Sigmoid colon (tissue), 4 donors: ENCODE measurements around the gene NUCB2.

Experiments
- EP300 ChIP-seq, 4 donors: sonication (generic); formaldehyde crosslinking; IDR thresholded peaks; one replicate each; pipeline ENCODE4 v1.6.1; 2017; ENCODE audit warnings: antibody characterized with exemption in 4 of 4
- POLR2A ChIP-seq, 2 donors: fragments of 450-650 bp; IDR thresholded peaks; one replicate each; pipeline ENCODE4 v1.6.1; 2016; ENCODE audit warnings: antibody characterized with exemption in 2 of 2, mild to moderate bottlenecking in 2 of 2, moderate library complexity in 2 of 2
- TF ChIP-seq, protein P1 (sequence below), 4 experiments: fragments of 450-650 bp in 3 of 4; fragments of 200-600 bp in 1 of 4; IDR thresholded peaks; one replicate each; pipeline ENCODE4 v1.5.1; 2016 to 2019; ENCODE audit warnings: antibody characterized with exemption in 4 of 4, mild to moderate bottlenecking in 3 of 4, moderate library complexity in 2 of 4

DNA sequence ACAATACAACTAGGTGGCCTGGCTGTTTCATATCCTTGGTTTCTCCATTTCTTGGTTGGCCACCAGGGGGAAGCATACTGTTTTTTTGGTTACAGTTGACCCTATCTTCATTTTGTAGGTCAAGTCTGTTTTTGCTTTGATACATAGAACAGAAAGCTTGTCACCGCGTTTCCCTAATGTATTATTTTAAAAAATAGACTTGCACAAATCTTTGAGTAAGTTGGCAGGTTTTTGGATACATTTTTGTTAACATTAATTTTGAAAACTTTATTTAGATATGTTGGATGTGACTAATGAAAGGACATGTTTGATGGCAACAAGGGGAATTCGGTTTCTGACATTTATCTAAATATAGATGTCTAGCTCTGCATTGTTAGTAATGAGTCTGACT lies 78.1 kb downstream of the NUCB2 start:
- TF ChIP-seq, protein P1, sequence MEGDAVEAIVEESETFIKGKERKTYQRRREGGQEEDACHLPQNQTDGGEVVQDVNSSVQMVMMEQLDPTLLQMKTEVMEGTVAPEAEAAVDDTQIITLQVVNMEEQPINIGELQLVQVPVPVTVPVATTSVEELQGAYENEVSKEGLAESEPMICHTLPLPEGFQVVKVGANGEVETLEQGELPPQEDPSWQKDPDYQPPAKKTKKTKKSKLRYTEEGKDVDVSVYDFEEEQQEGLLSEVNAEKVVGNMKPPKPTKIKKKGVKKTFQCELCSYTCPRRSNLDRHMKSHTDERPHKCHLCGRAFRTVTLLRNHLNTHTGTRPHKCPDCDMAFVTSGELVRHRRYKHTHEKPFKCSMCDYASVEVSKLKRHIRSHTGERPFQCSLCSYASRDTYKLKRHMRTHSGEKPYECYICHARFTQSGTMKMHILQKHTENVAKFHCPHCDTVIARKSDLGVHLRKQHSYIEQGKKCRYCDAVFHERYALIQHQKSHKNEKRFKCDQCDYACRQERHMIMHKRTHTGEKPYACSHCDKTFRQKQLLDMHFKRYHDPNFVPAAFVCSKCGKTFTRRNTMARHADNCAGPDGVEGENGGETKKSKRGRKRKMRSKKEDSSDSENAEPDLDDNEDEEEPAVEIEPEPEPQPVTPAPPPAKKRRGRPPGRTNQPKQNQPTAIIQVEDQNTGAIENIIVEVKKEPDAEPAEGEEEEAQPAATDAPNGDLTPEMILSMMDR (IDR thresholded peaks at IDR 0.05): peak in 3 of 4 experiments; percentile 38 to 54 (median 42)
- TF ChIP-seq POLR2A (IDR thresholded peaks at IDR 0.05) (no peak), EP300 (IDR thresholded peaks at IDR 0.05) (no peak)
